DND-41 (cell line): ENCODE data around the gene OR2C3.

Experiments
- EZH2 ChIP-seq: IDR thresholded peaks from 3 replicates; pipeline ENCODE4 v1.6.1; 2012; ENCODE audit warnings: borderline replicate concordance, low read depth, mild to moderate bottlenecking, moderate library complexity, low read length, inconsistent platforms; ENCODE audit not compliant: severe bottlenecking
- TF ChIP-seq, protein P1 (sequence below): IDR thresholded peaks from 2 replicates; pipeline ENCODE4 v1.5.1; 2012; ENCODE audit warnings: borderline replicate concordance, low read length, moderate library complexity, mild to moderate bottlenecking; ENCODE audit not compliant: poor library complexity, severe bottlenecking; ENCODE audit errors: extremely low read depth

DNA sequence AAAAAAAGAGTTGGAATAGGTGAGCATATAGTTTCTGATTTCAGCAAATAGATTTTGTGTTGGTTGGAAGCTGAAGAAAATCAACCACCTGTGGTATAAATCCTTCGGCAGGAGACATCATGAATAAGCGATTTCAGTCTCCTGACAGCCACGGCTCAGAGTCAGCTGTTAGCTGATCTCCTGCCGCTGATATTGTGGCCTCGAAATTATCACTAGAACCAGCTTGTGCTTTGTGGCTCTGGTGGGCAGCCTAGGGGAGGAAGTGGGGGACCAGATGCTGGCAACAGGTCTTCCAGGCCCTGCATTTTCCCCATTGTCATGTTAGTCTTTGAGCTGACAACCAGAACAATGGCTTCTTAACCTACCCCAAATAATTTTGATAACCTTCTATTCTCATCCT lies 11.9 kb upstream of the OR2C3 start:
- TF ChIP-seq EZH2: no peak
- TF ChIP-seq, protein P1, sequence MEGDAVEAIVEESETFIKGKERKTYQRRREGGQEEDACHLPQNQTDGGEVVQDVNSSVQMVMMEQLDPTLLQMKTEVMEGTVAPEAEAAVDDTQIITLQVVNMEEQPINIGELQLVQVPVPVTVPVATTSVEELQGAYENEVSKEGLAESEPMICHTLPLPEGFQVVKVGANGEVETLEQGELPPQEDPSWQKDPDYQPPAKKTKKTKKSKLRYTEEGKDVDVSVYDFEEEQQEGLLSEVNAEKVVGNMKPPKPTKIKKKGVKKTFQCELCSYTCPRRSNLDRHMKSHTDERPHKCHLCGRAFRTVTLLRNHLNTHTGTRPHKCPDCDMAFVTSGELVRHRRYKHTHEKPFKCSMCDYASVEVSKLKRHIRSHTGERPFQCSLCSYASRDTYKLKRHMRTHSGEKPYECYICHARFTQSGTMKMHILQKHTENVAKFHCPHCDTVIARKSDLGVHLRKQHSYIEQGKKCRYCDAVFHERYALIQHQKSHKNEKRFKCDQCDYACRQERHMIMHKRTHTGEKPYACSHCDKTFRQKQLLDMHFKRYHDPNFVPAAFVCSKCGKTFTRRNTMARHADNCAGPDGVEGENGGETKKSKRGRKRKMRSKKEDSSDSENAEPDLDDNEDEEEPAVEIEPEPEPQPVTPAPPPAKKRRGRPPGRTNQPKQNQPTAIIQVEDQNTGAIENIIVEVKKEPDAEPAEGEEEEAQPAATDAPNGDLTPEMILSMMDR: no peak
